ENCODE results near the gene NSUN6.
"Not testable (repeated sequence)": the region's sequence is repeated elsewhere in the genome, so short reads cannot be mapped to it uniquely, and the experiment has no call there.

NSUN6 gene

GRCh38 chr10:18607503-18608378 lies 43.6 kb downstream of the NSUN6 start:
- DNase-seq = no peak

- no peak for DNase-seq
Measured at GRCh38 chr10:18606051-18606695, 45.2 kb downstream of the NSUN6 start.

GRCh38 chr10:18601321-18601720 lies 50.1 kb downstream of the NSUN6 start:
- no peak for DNase-seq

- no peak for DNase-seq
Measured at GRCh38 chr10:18599392-18599791, 52.0 kb downstream of the NSUN6 start.

- DNase-seq = no peak
Measured at GRCh38 chr10:18594574-18595156, 56.7 kb downstream of the NSUN6 start.

- DNase-seq = not testable (repeated sequence)
Measured at GRCh38 chr10:18591141-18591540, 60.2 kb downstream of the NSUN6 start.

GRCh38 chr10:18586637-18587036 lies 64.8 kb downstream of the NSUN6 start:
- DNase-seq = not testable (repeated sequence)

GRCh38 chr10:18583575-18584270 lies 67.7 kb downstream of the NSUN6 start:
- DNase-seq = no peak

GRCh38 chr10:18582803-18583202 lies 68.6 kb downstream of the NSUN6 start:
- no peak for DNase-seq

GRCh38 chr10:18577823-18578685 lies 73.3 kb downstream of the NSUN6 start:
- DNase-seq = no peak

GRCh38 chr10:18576586-18576985 lies 74.8 kb downstream of the NSUN6 start:
- no peak for DNase-seq

- no peak for DNase-seq
Measured at GRCh38 chr10:18572959-18573561, 78.3 kb downstream of the NSUN6 start.

- DNase-seq = no peak
Measured at GRCh38 chr10:18571780-18572179, 79.6 kb downstream of the NSUN6 start.

- DNase-seq = no peak
Measured at GRCh38 chr10:18571076-18571475, 80.3 kb downstream of the NSUN6 start.

- not testable (repeated sequence) for DNase-seq
Measured at GRCh38 chr10:18570386-18570785, 81.0 kb downstream of the NSUN6 start.

GRCh38 chr10:18567343-18567856 lies 84.0 kb downstream of the NSUN6 start:
- no peak for DNase-seq

- no peak for DNase-seq
Measured at GRCh38 chr10:18566177-18566576, 85.2 kb downstream of the NSUN6 start.

- DNase-seq = no peak
Measured at GRCh38 chr10:18565006-18565405, 86.4 kb downstream of the NSUN6 start.

GRCh38 chr10:18563003-18563726 lies 88.2 kb downstream of the NSUN6 start:
- DNase-seq = no peak

GRCh38 chr10:18561861-18562551 lies 89.4 kb downstream of the NSUN6 start:
- no peak for DNase-seq

All from left hindlimb (tissue), 1 donor.